Activated T-helper 2 cell treated with anti-CD3 and anti-CD28 coated beads, Interferon-gamma antibody, Interleukin-2, Interleukin-4, amounts not matched to agents 10 μg/mL and 5 μg/mL and 100 μg/mL, durations not matched to agents 14 hours and 24 hours and 36 hours (primary cell): ENCODE measurements around the gene UBE2V1. TPM values are rescaled to one million over a fixed set of nuclear protein-coding genes. Genes with fewer than 3 reads are reported as not detected.

ENCODE experiments used
- DNase-seq: peaks from one replicate; pipeline ENCODE4 v3.0.0; 2021; ENCODE audit warnings: low spot score
- H3K27ac Mint-ChIP-seq: one replicate; pipeline ENCODE4 v1.8.0; 2021; ENCODE audit warnings: mixed read lengths
- H3K27me3 Mint-ChIP-seq: one replicate; pipeline ENCODE4 v1.8.0; 2021; ENCODE audit warnings: low read depth, mixed read lengths
- H3K36me3 Mint-ChIP-seq: one replicate; pipeline ENCODE4 v1.8.0; 2021; ENCODE audit warnings: low read depth, mixed read lengths
- H3K4me1 Mint-ChIP-seq: one replicate; pipeline ENCODE4 v1.8.0; 2021; ENCODE audit warnings: low read depth, mixed read lengths
- H3K4me3 Mint-ChIP-seq: one replicate; pipeline ENCODE4 v1.8.0; 2021; ENCODE audit warnings: low read depth, mild to moderate bottlenecking, moderate library complexity, mixed read lengths
- H3K9me3 Mint-ChIP-seq: one replicate; pipeline ENCODE4 v1.8.0; 2021; ENCODE audit warnings: mixed read lengths
- intact Hi-C: fragments of 100-400 bp; cut with micrococcal nuclease; formaldehyde crosslinking; loops from one replicate; pipeline ENCODE4 v1.15.1; 2023
- total RNA-seq: library from RNA; stranded (reverse); gene quantifications from 2 replicates; pipeline ENCODE4 v1.2.3, GENCODE V29; 2022

Gene UBE2V1
- total RNA-seq, 1 donor from 2014 or later: 174 TPM

- H3K9me3 Mint-ChIP-seq: no peaks in the 10 kb centered on the region
- H3K4me1 Mint-ChIP-seq: no peaks in the 10 kb centered on the region
- DNase-seq: no peak
- H3K27ac Mint-ChIP-seq: no peak overlapping the region
- H3K27me3 Mint-ChIP-seq: no peaks in the 10 kb centered on the region
- no peak overlapping the region for H3K4me3 Mint-ChIP-seq
- intact Hi-C loops: no loop called here
- no peaks in the 10 kb centered on the region for H3K36me3 Mint-ChIP-seq
Measured at GRCh38 chr20:50036703-50037102, 76.2 kb downstream of the UBE2V1 start.

DNA sequence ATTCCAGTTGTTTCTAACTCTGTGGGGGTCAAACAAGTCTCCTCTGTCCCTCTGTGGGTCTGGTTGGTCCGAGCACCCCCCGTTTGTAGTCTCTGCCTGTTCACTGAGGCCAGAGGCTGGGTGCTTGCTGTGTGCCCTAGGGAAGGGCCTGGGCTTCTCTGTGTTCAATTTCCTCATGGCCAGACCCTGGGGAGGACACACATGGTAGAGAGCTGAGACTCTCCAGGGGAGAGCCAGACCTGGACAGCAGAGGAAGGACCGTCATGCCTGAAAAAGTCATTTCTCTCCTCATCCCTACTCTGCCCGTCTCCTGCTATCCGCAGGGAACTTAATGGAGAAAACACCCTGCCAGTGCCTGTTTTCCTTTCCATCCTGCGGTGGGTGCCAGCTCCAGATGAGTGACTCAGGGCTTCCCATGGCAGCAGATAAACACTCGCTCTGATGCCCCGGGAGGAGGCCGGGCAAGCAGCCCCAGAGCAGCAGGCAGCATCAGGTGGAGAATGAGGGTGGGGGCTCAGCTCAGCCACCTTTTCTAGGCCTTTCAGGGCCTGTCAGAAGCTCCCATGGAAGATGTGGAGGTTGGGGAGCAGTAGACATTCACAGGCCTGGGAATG, 78.3 kb downstream of the UBE2V1 start:
- no peak for DNase-seq
- Mint-ChIP-seq H3K36me3 (no peaks in the 10 kb centered on the region), H3K27me3 (no peaks in the 10 kb centered on the region), H3K4me1 (no peaks in the 10 kb centered on the region), H3K27ac (no peak overlapping the region), H3K4me3 (no peak overlapping the region), H3K9me3 (no peaks in the 10 kb centered on the region)
- intact Hi-C loops: no loop called here

- no peaks in the 10 kb centered on the region for H3K27me3 Mint-ChIP-seq
- H3K4me3 Mint-ChIP-seq: no peak overlapping the region
- no peak overlapping the region for H3K27ac Mint-ChIP-seq
- no peaks in the 10 kb centered on the region for H3K4me1 Mint-ChIP-seq
- H3K36me3 Mint-ChIP-seq: no peaks in the 10 kb centered on the region
- H3K9me3 Mint-ChIP-seq: no peaks in the 10 kb centered on the region
- no peak for DNase-seq
- intact Hi-C loops: no loop called here
Measured at GRCh38 chr20:50032955-50033666, 79.8 kb downstream of the UBE2V1 start.

Other genes starting within 250 kb of the UBE2V1 start
- 8.3 and 8.5 TPM in 2 replicates for gene SPATA2, start 197.6 kb downstream of the UBE2V1 start, total RNA-seq
- 64.0 and 67.6 TPM in 2 replicates for gene RNF114, start 176.8 kb downstream of the UBE2V1 start, total RNA-seq
- 1.3 and 1.6 TPM in 2 replicates for gene SNAI1, start 130.2 kb downstream of the UBE2V1 start, total RNA-seq
- gene PEDS1, start 40.6 kb upstream of the UBE2V1 start, total RNA-seq: 26.5 and 29.5 TPM in 2 replicates
- gene CEBPB, start 77.7 kb upstream of the UBE2V1 start, total RNA-seq: 36.2 and 36.4 TPM in 2 replicates